Urothelium cell line (cell line): Measurements from ENCODE around the gene GPX7.
"Not testable (repeated sequence)": the region's sequence is repeated elsewhere in the genome, so short reads cannot be mapped to it uniquely, and the experiment has no call there.

Experiments
- DNase-seq: peaks from one replicate; pipeline ENCODE4 v3.0.0; 2011; ENCODE audit warnings: low spot score, mixed read lengths
- FAIRE-seq: peaks from 2 replicates; lab custom pipeline; 2011; peaks lifted over from hg19 to GRCh38; lab: Jason Lieb, UNC

The GPX7 gene

GRCh38 chr1:52601991-52602855 lies at the start of gene GPX7:
Gene GPX7, plus strand, starts transcription at chr1:52602371. Its CDS starts 39 bp downstream, at chr1:52602410.
- FAIRE-seq (no peak), DNase-seq (peak; percentile 27)

DNA sequence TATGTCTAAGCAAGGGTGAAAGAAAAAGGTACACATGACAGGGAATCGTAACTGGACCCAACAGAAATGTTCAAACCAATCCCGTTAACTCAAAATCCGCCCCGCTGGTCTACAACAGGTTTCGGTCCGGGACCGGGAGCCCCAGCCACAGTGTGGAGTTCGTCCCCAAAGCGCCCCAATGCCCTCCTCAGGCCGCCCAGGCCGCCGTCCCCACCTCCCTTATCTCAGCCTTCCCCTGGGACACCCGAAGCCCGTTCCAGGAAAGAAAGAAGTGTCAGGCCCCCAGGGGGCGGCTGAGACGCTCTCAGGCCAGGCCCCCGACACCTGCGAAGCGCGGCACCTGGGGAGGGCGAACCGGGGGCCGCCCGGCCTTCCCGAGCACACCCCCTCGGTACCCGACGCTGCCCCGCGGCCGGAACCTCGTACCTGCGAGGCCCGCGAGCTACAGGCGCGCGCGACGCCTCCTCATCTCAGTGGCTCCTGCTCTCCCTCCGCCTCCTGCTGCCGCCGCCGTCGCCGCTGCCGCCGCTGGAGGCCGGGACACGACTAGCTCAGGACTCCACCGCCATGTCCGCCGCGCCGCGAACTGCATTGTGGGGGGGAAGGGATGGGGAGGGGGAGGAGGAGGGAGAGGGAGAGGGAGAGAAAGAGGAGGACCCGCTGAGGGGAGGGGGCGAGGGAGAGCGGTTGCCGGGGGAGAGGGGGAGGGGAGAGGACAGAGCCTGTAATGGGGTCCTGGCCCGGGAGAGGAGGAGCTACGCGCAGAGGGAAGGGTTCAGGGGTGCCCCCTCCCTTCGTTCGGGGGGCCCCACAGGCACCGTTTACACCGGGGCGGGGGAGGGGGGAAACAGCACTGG lies 49.4 kb upstream of the GPX7 start, which contains the start of gene TUT4:
TUT4 (minus strand) TSS at position 588 of the 857 bp plus-strand sequence. CDS start 26,812 bp downstream, outside the sequence.
- DNase-seq = peak; percentile 76
- peak; percentile 94 for FAIRE-seq

DNA sequence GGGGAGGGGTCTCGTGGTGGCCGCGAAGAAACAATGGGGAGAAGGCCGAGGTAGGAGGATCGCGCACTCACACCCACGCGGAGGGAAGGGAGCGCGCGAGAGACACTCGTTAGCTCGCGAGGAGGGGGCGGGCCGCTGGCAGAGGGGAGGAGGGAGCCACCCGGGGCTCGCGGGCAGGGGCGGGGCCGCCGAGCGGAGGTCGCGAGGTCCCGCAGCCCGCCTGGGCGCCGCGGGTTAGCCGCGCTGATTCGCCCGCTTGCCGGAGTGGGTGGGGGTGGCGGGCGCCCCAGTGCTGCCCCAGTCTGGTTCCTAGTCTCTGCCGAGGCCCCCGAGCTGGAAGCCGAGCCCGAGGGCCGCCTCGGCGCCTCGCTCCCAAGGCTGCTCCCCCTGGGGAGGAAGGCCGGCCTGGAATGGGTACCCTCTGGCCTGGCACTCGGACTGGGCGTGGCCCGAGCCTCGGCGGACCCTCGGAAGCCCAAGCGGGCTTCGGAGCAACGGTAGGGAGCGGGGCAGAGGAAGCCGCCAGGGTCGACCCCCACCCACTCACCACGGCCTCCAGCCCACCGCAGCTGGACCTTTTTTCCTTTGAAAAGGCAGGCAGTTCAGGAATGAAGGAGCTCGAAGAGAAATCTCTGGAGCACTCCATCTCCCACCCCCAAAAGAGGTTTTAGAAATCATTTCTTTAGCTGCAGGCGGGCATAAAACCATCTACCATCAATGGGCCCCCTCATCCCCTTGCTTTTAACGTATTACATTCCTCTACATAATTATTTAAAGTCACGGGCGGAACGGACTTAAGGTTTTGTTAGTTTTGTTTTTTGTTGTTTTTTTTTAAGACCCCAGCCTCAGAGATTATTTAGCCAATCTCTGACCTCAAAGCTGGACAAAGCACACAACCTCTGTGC lies 48.6 kb upstream of the GPX7 start:
- FAIRE-seq = no peak
- DNase-seq = peak; percentile 91

GRCh38 chr1:52554267-52554640 lies 47.9 kb upstream of the GPX7 start:
- DNase-seq = no peak
- no peak for FAIRE-seq

GRCh38 chr1:52554756-52555155 lies 47.4 kb upstream of the GPX7 start:
- FAIRE-seq (no peak), DNase-seq (no peak)

DNA sequence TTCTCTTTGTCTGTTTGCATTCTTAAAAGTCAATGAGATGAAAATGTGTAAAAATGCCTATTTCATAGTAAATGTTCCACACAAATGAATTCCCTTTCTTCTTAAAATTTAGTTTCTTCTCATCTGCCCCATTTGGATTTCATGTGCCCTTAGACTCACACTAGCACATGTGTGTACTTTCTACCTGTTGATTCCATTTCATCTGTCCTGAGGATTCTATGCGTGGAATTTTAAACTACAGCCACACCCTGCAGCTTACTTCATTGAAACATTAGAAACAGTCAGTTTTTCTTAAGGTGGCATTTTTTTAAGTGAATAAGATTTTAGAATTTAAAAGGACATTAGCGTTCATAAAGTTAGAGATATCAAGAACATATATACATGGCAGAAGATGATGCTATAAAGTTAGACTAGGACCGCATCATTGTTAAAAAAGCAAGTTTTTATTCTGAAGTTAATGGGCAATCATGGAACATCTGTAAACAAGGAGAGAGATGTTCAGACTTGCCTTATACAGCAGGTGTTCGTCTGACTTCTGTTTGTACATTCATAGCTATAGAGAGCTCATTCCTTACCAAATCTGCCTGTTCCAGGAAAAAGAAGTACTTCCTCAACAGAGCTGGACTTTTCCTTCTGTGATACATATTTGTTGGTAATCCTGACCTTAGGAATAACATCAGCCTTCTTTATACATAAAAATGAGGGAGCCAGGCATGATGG lies 45.4 kb upstream of the GPX7 start:
- no peak for FAIRE-seq
- no peak for DNase-seq

DNA sequence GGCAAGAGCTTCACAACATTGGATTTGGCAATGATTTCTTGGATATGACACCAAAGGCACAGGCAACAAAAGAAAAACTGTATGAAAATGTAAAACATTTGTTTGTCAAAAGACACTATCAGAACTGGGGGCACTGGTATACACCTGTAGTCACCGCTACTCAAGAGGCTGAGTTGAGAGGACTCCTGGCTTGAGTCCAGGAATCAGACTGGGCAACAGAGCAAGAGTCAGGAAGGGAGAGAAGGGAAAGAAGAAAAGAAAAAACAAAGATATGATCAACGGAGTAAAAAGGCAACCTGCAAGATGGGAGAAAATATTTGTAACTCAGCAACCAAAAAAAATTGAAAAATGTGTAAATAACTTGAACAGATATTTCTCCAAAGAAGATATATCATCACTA lies 43.2 kb upstream of the GPX7 start:
- FAIRE-seq (no peak), DNase-seq (no peak)

- no peak for FAIRE-seq
These were observed 42.3 kb upstream of the GPX7 start for GRCh38 chr1:52559875-52560274.

GRCh38 chr1:52562766-52563165 lies 39.4 kb upstream of the GPX7 start:
- FAIRE-seq (no peak), DNase-seq (no peak)

More at GRCh38 chr1:52559875-52560274, 42.3 kb upstream of the GPX7 start:
- no peak for DNase-seq

GRCh38 chr1:52567943-52568342 lies 34.2 kb upstream of the GPX7 start:
- DNase-seq = no peak
- no peak for FAIRE-seq

DNA sequence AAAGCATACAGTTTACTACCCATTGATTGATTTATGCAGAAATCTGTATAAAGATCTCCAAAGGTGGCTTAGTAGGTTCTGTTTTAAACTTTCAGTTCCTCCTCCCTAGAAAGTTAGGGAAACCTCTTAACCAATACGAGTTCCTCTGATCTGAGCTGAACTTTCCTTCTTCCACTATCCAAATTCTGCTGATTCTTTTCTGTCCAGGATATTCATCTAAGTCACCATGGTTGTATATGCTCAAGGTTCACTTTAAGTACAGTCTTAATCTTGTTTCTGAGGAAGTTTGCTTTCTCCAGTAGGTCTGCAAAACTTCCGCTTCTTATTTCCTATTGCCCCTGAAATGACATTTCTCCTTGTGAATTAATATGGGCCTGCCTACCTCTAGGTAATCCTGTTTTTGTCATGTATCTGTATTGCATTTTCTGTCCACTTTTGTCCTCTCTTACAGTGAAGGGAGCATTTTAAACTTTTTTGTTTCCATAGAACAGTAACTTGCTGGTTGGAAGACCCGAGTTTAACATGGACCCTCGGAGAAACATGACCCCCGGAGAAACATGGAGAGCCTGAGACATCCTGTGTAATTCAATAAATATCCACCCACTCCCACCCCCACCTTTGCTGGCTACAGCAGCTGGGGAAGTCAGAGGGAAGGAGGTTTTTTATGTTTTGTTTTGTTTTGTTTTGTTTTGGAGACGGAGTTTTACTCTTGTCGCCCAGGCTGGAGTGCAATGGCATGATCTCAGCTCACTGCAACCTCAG lies 32.5 kb upstream of the GPX7 start:
- DNase-seq = no peak
- FAIRE-seq = no peak

- no peak for DNase-seq
- FAIRE-seq = no peak
These were observed 30.4 kb upstream of the GPX7 start for GRCh38 chr1:52571783-52572182.

DNA sequence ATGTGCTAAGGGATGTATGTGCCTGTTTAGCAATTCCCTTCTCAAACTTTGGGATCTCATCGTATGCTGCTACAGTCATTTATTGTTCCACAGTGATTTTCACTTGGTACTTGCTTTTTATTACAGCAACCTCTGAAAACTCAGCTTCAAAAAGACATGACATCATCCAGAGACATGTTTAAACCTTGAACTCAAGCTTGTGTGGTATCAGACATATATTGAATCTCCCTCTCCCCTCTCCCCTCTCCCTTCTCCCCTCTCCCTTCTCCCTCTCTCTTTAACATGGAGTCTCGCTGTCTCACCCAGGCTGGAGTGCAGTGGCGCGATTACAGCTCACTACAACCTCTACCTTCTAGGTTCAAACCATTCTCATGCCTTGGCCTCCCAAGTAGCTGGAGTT lies 29.8 kb upstream of the GPX7 start:
- FAIRE-seq (no peak), DNase-seq (no peak)

DNA sequence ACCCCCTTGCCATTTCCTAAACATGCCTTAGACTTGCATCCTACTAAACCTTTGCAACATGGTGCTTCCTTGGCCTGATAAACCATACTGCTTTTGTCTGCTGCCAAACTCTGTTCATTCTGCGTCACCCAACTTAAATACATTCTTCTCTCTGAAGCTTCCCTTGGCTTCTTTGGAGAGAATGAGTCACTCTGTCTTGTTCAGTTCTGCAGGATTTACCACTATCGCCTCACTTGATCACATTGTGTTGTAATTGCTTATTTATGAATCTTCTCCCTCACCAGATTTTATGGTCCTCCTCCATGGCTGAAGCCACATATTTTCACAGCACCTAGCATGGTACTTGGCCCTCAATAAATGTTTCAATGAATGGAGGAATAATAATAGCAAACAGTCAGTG lies 27.6 kb upstream of the GPX7 start:
- FAIRE-seq (peak; percentile 17), DNase-seq (peak; percentile 80)

GRCh38 chr1:52576074-52576473 lies 26.1 kb upstream of the GPX7 start:
- FAIRE-seq (no peak), DNase-seq (no peak)

GRCh38 chr1:52578066-52578465 lies 24.1 kb upstream of the GPX7 start:
- not testable (repeated sequence) for FAIRE-seq, DNase-seq

- FAIRE-seq (no peak), DNase-seq (no peak)
These were observed 22.8 kb upstream of the GPX7 start for GRCh38 chr1:52579415-52579814.

GRCh38 chr1:52580283-52580682 lies 21.9 kb upstream of the GPX7 start:
- FAIRE-seq (no peak), DNase-seq (no peak)

DNA sequence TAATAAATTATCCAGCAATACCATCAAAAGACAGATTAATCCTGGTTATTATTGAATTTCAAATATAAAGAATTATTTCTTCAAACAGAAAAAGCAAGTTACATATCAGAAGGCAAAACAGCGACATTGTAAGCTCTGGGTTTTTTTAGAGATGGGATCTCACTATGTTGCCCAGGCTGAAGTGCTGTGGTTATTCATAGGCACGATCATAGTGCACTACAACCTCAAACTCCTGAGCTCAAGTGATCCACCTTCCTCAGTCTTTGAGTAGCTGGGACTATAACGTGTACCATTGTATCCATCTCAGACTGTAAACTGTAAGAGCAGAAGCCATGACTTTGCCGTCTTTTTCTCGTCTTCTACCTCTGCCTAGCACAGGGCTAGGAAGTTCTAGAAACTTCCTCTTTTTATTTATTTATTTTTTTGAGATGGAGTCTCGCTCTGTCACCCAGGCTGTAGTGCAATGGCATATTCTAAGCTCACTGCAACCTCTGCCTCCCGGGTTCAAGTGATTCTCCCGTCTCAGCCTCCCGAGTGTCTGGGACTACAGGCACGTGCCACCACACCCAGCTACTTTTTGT lies 20.0 kb upstream of the GPX7 start:
- FAIRE-seq = no peak
- DNase-seq = no peak
